Measurements from ENCODE around the gene STRN.

The STRN gene

DNA sequence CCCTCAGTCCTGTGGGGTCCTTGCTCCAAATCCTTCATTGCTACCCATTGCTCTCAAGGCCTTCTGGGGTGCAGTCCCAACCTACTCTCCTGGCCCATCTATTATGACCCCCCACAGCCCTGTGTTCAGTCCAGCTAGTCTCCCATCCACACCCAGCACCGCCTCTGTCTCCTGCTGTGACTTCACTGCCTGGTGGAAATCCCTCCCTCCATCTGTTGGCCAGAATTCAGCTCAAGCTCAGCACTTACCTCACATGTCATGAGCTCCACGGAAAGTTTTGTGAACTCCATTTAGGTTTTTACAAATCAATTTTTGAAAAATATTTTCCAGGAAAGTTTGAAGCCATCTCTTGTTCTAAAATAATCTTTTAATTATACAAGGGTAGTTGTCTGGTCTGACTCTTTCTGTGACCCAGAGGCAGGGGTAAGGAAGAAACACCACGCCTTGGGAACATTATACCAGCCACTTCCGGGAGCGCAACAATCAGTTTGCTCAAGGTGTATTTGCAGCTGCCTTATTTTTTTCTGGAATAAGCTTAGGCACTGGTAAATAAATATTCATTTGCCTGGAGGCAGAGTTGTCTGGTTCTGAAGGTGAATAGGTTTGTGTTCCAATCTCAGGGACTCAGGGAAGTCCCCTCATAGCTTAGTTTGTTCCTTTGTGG, 159.0 kb downstream of the STRN start:
- no peaks in the 10 kb centered on the region for H4K20me1 ChIP-seq (ENCODE audit: insufficient read depth, low read length)
- no peak overlapping the region for H3K9ac ChIP-seq (ENCODE audit: low read length)
- H3K9me2 ChIP-seq (ENCODE audit: low read depth, low read length): no peaks in the 10 kb centered on the region
- no peaks in the 10 kb centered on the region for H3K9me3 ChIP-seq (ENCODE audit: low read length)
- TF ChIP-seq, protein P1, sequence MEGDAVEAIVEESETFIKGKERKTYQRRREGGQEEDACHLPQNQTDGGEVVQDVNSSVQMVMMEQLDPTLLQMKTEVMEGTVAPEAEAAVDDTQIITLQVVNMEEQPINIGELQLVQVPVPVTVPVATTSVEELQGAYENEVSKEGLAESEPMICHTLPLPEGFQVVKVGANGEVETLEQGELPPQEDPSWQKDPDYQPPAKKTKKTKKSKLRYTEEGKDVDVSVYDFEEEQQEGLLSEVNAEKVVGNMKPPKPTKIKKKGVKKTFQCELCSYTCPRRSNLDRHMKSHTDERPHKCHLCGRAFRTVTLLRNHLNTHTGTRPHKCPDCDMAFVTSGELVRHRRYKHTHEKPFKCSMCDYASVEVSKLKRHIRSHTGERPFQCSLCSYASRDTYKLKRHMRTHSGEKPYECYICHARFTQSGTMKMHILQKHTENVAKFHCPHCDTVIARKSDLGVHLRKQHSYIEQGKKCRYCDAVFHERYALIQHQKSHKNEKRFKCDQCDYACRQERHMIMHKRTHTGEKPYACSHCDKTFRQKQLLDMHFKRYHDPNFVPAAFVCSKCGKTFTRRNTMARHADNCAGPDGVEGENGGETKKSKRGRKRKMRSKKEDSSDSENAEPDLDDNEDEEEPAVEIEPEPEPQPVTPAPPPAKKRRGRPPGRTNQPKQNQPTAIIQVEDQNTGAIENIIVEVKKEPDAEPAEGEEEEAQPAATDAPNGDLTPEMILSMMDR (IDR thresholded peaks at IDR 0.05; ENCODE audit: low read length): no peak
- no peak for TF ChIP-seq EZH2 (IDR thresholded peaks at IDR 0.05; ENCODE audit: borderline replicate concordance, low read length)
- H3K27ac ChIP-seq (ENCODE audit: low read depth, low read length, poor library complexity, severe bottlenecking): no peak overlapping the region
- no peaks in the 10 kb centered on the region for H3K4me1 ChIP-seq (ENCODE audit: insufficient read depth, low read length, severe bottlenecking)
- no peaks in the 10 kb centered on the region for H3F3A ChIP-seq (ENCODE audit: insufficient read depth, low read length)
- no peaks in the 10 kb centered on the region for H3K36me3 ChIP-seq (ENCODE audit: insufficient read depth, low read length)
- H3K27me3 ChIP-seq (ENCODE audit: insufficient read depth, low read length): peaks cover 4% of the 10 kb centered on the region; the same call in 1 of the 2 replicates
- H3K79me2 ChIP-seq (ENCODE audit: insufficient read depth, low read length): no peaks in the 10 kb centered on the region
- no peak overlapping the region for H3K4me3 ChIP-seq (ENCODE audit: low read depth, low read length, poor library complexity, severe bottlenecking)
- H2AFZ ChIP-seq (ENCODE audit: low read length): no peak overlapping the region
- H3K4me2 ChIP-seq (ENCODE audit: low read length): no peak overlapping the region

DNA sequence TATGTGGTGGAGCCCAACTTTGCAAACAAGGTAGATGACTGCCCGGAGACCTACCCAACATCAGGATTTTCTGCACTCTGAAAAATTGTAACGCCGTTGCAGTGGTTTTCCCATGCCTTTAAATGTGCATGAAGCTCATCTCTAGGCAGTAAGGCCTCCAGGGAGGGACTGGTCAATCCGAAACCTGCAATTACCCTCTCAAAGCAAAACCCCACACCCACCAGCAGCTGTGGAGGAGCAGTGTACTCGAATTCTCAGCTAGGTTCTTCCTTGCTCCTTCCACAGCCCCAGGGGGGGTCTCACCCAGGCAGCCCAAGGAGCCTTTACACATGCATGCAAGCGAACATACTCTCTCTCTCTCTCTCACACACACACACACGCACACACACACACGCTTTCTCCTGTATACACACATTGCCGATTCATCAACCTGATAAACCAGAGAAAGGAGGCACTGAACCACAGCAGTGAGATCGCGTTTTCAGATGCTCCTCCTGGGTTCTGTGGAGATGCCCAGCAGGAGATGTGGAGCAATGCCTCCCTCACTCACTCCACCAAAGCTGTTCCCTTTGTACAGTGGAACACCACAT, 160.6 kb downstream of the STRN start:
- Histone ChIP-seq H3K4me3 (ENCODE audit: low read depth, low read length, poor library complexity, severe bottlenecking) (no peak overlapping the region), H4K20me1 (ENCODE audit: insufficient read depth, low read length) (no peaks in the 10 kb centered on the region), H3K79me2 (ENCODE audit: insufficient read depth, low read length) (no peaks in the 10 kb centered on the region), H2AFZ (ENCODE audit: low read length) (no peak overlapping the region), H3K27ac (ENCODE audit: low read depth, low read length, poor library complexity, severe bottlenecking) (no peak overlapping the region), H3K4me1 (ENCODE audit: insufficient read depth, low read length, severe bottlenecking) (no peaks in the 10 kb centered on the region), H3K9me3 (ENCODE audit: low read length) (no peaks in the 10 kb centered on the region), H3K36me3 (ENCODE audit: insufficient read depth, low read length) (no peaks in the 10 kb centered on the region), H3K9ac (ENCODE audit: low read length) (no peak overlapping the region), H3F3A (ENCODE audit: insufficient read depth, low read length) (no peaks in the 10 kb centered on the region), H3K4me2 (ENCODE audit: low read length) (no peak overlapping the region), H3K27me3 (ENCODE audit: insufficient read depth, low read length) (peaks cover 4% of the 10 kb centered on the region; the same call in 1 of the 2 replicates), H3K9me2 (ENCODE audit: low read depth, low read length) (no peaks in the 10 kb centered on the region)
- TF ChIP-seq EZH2 (IDR thresholded peaks at IDR 0.05; ENCODE audit: borderline replicate concordance, low read length): no peak
- TF ChIP-seq, protein P1 (IDR thresholded peaks at IDR 0.05; ENCODE audit: low read length): no peak

DNA sequence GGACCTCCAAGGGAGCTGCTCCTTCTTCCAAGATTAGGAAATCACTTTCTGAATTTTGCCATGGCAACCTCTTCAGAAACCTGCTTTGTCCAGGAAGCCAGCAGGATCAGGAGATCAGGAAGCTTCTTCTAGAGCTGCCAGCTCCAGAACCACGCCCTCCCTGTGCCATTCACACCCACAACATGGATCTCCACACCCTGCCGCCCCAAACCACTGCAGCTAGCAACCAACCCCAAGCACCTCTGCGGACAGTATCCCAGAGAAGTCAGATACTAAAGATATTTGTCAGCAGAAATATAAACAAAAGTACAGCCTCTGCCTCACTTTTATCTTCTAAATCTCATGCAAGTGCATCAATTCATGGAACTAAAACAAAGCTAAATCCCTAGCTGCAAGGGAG, 163.4 kb downstream of the STRN start:
- H3K4me3 ChIP-seq (ENCODE audit: low read depth, low read length, poor library complexity, severe bottlenecking): no peak overlapping the region
- no peaks in the 10 kb centered on the region for H3K4me1 ChIP-seq (ENCODE audit: insufficient read depth, low read length, severe bottlenecking)
- TF ChIP-seq, protein P1 (IDR thresholded peaks at IDR 0.05; ENCODE audit: low read length): no peak
- TF ChIP-seq EZH2 (IDR thresholded peaks at IDR 0.05; ENCODE audit: borderline replicate concordance, low read length): no peak
- no peaks in the 10 kb centered on the region for H4K20me1 ChIP-seq (ENCODE audit: insufficient read depth, low read length)
- H3F3A ChIP-seq (ENCODE audit: insufficient read depth, low read length): no peaks in the 10 kb centered on the region
- H3K27ac ChIP-seq (ENCODE audit: low read depth, low read length, poor library complexity, severe bottlenecking): no peak overlapping the region
- H3K9me2 ChIP-seq (ENCODE audit: low read depth, low read length): no peaks in the 10 kb centered on the region
- H3K27me3 ChIP-seq (ENCODE audit: insufficient read depth, low read length): peaks cover 4% of the 10 kb centered on the region; the same call in 1 of the 2 replicates
- no peak overlapping the region for H3K9ac ChIP-seq (ENCODE audit: low read length)
- H3K9me3 ChIP-seq (ENCODE audit: low read length): no peaks in the 10 kb centered on the region
- H3K36me3 ChIP-seq (ENCODE audit: insufficient read depth, low read length): no peaks in the 10 kb centered on the region
- H3K79me2 ChIP-seq (ENCODE audit: insufficient read depth, low read length): no peaks in the 10 kb centered on the region
- no peak overlapping the region for H3K4me2 ChIP-seq (ENCODE audit: low read length)
- no peak overlapping the region for H2AFZ ChIP-seq (ENCODE audit: low read length)
